H9 (cell line): ENCODE results near the gene MIAT. TPM values are rescaled to one million over a fixed set of nuclear protein-coding genes. Genes with fewer than 3 reads are reported as not detected.

Source experiments
- DNase-seq: peaks from one replicate; pipeline ENCODE4 v3.0.0-alpha.2; 2017
- H2AFZ ChIP-seq: one replicate; pipeline ENCODE4 v1.6.1; 2013; ENCODE audit warnings: mild to moderate bottlenecking, low read length, control low read depth, moderate library complexity
- H2AK5ac ChIP-seq: 2 replicates; pipeline ENCODE4 v1.6.1; 2013; ENCODE audit warnings: low read length, control low read depth, mixed read lengths; ENCODE audit not compliant: insufficient read length
- H2BK120ac ChIP-seq: one replicate; pipeline ENCODE4 v1.6.1; 2013; ENCODE audit warnings: low read depth, mild to moderate bottlenecking, low read length, control low read depth, inconsistent platforms; ENCODE audit not compliant: poor library complexity, severe bottlenecking
- H2BK12ac ChIP-seq: 2 replicates; pipeline ENCODE4 v1.6.1; 2013; ENCODE audit warnings: low read length, control low read depth, mixed read lengths, low read depth; ENCODE audit not compliant: insufficient read length
- H2BK15ac ChIP-seq: 2 replicates; pipeline ENCODE4 v1.6.1; 2013; ENCODE audit warnings: low read depth, low read length, control low read depth
- H2BK20ac ChIP-seq: one replicate; pipeline ENCODE4 v1.6.1; 2013; ENCODE audit warnings: low read depth, mild to moderate bottlenecking, low read length, control low read depth, inconsistent platforms; ENCODE audit not compliant: poor library complexity, severe bottlenecking
- H2BK5ac ChIP-seq: 2 replicates; pipeline ENCODE4 v1.6.1; 2013; ENCODE audit warnings: low read length, control low read depth, mixed read lengths; ENCODE audit not compliant: insufficient read length
- H3K14ac ChIP-seq: 2 replicates; pipeline ENCODE4 v1.6.1; 2013; ENCODE audit warnings: low read length, control low read depth; ENCODE audit not compliant: insufficient read depth
- H3K18ac ChIP-seq: 2 replicates; pipeline ENCODE4 v1.6.1; 2013; ENCODE audit warnings: low read depth, mild to moderate bottlenecking, mixed read lengths, low read length, control low read depth; ENCODE audit not compliant: insufficient read length
- H3K23ac ChIP-seq: 2 replicates; pipeline ENCODE4 v1.6.1; 2013; ENCODE audit warnings: low read length, control low read depth, mixed read lengths, low read depth; ENCODE audit not compliant: insufficient read length
- H3K23me2 ChIP-seq: 2 replicates; pipeline ENCODE4 v1.6.1; 2013; ENCODE audit warnings: low read depth, mild to moderate bottlenecking, mixed read lengths, low read length, control low read depth; ENCODE audit not compliant: insufficient read length, poor library complexity, severe bottlenecking
- H3K27ac ChIP-seq: 2 replicates; pipeline ENCODE4 v1.5.1; 2013; ENCODE audit warnings: low read length, control low read depth, mixed read lengths, low read depth; ENCODE audit not compliant: insufficient read length
- H3K27me3 ChIP-seq: 2 replicates; pipeline ENCODE4 v1.6.1; 2013; ENCODE audit warnings: low read length, control low read depth, inconsistent platforms; ENCODE audit not compliant: insufficient read depth
- H3K4ac ChIP-seq: 2 replicates; pipeline ENCODE4 v1.6.1; 2013; ENCODE audit warnings: low read depth, mild to moderate bottlenecking, control low read depth, inconsistent platforms, low read length, moderate library complexity
- H3K4me1 ChIP-seq: 2 replicates; pipeline ENCODE4 v1.6.1; 2013; ENCODE audit warnings: low read length, control low read depth, inconsistent platforms; ENCODE audit not compliant: insufficient read depth
- H3K4me2 ChIP-seq: 2 replicates; pipeline ENCODE4 v1.6.1; 2013; ENCODE audit warnings: low read length, control low read depth, mixed read lengths; ENCODE audit not compliant: insufficient read length, insufficient read depth
- H3K56ac ChIP-seq: 2 replicates; pipeline ENCODE4 v1.6.1; 2013; ENCODE audit warnings: low read depth, mild to moderate bottlenecking, mixed read lengths, low read length, control low read depth; ENCODE audit not compliant: insufficient read length
- H3K79me1 ChIP-seq: 2 replicates; pipeline ENCODE4 v1.6.1; 2013; ENCODE audit warnings: low read depth, mild to moderate bottlenecking, moderate library complexity, low read length, control low read depth, inconsistent platforms; ENCODE audit not compliant: insufficient read depth, poor library complexity, severe bottlenecking
- H3K79me2 ChIP-seq: 2 replicates; pipeline ENCODE4 v1.6.1; 2013; ENCODE audit warnings: low read length, control low read depth, inconsistent platforms; ENCODE audit not compliant: insufficient read depth
- H3K9ac ChIP-seq: 2 replicates; pipeline ENCODE4 v1.6.1; 2013; ENCODE audit warnings: low read length, control low read depth, mixed read lengths; ENCODE audit not compliant: insufficient read length; ENCODE audit errors: extremely low read depth
- H3K9me3 ChIP-seq: one replicate; pipeline ENCODE4 v1.6.1; 2013; ENCODE audit warnings: low read depth, low read length, inconsistent platforms; ENCODE audit not compliant: control insufficient read depth
- H3T11ph ChIP-seq: one replicate; pipeline ENCODE4 v1.6.1; 2013; ENCODE audit warnings: mild to moderate bottlenecking, low read length, control low read depth, inconsistent platforms
- H4K20me1 ChIP-seq: one replicate; pipeline ENCODE4 v1.6.1; 2013; ENCODE audit not compliant: control insufficient read depth, insufficient read length, insufficient read depth
- H4K5ac ChIP-seq: 2 replicates; pipeline ENCODE4 v1.6.1; 2013; ENCODE audit warnings: low read depth, mild to moderate bottlenecking, mixed read lengths, low read length, control low read depth; ENCODE audit not compliant: insufficient read length
- H4K8ac ChIP-seq: replicated peaks from 2 replicates; pipeline ENCODE4 v1.6.1; 2013; ENCODE audit warnings: low read length, control low read depth, mixed read lengths, low read depth; ENCODE audit not compliant: insufficient read length
- H4K91ac ChIP-seq: 2 replicates; pipeline ENCODE4 v1.6.1; 2013; ENCODE audit warnings: low read depth, mild to moderate bottlenecking, moderate library complexity, mixed read lengths, low read length, control low read depth; ENCODE audit not compliant: insufficient read length
- H3K27ac Mint-ChIP-seq, 3 experiments: 2 replicates in 2 of 3; 3 replicates in 1 of 3; pipeline ENCODE4 v1.8.0; 2020 to 2021; ENCODE audit warnings: mixed read lengths in 3 of 3, mild to moderate bottlenecking in 1 of 3, moderate library complexity in 1 of 3
- H3K27me3 Mint-ChIP-seq: 2 replicates; pipeline ENCODE4 v1.8.0; 2021; ENCODE audit warnings: low read depth, mild to moderate bottlenecking, moderate library complexity, mixed read lengths
- H3K36me3 Mint-ChIP-seq, 3 experiments: 2 replicates in 2 of 3; 3 replicates in 1 of 3; pipeline ENCODE4 v1.8.0; 2020 to 2021; ENCODE audit warnings: low read depth in 3 of 3, mixed read lengths in 3 of 3; ENCODE audit not compliant: insufficient read depth in 1 of 3
- H3K4me1 Mint-ChIP-seq, 2 experiments: 2 replicates each; pipeline ENCODE4 v1.8.0; 2020; ENCODE audit warnings: mixed read lengths in 2 of 2
- H3K4me3 Mint-ChIP-seq, 2 experiments: 2 replicates in 1 of 2; 3 replicates in 1 of 2; pipeline ENCODE4 v1.8.0; 2020 to 2021; ENCODE audit warnings: mild to moderate bottlenecking in 2 of 2, mixed read lengths in 2 of 2, moderate library complexity in 1 of 2
- H3K9me3 Mint-ChIP-seq, 2 experiments: 2 replicates in 1 of 2; 3 replicates in 1 of 2; pipeline ENCODE4 v1.8.0; 2020; ENCODE audit warnings: mild to moderate bottlenecking in 2 of 2, mixed read lengths in 2 of 2, moderate library complexity in 1 of 2
- WGBS: extraction: QIAGEN DNeasy Blood & Tissue Kit; methylation state at CpG from one replicate; pipeline ENCODE4 v1.1.7; 2013; ENCODE audit warnings: missing lambda C conversion rate, low lambda C conversion rate, mixed read lengths; ENCODE audit not compliant: insufficient read length; ENCODE audit errors: extremely low coverage; 5-methylcytosine and 5-hydroxymethylcytosine counted together
- total RNA-seq: library from RNA; stranded (reverse); gene quantifications from 2 replicates; pipeline ENCODE4 v1.2.1, GENCODE V29; 2021
- TF ChIP-seq, protein P1 (sequence below): fragments of 200-600 bp; sonication (generic); conservative IDR thresholded peaks from 3 replicates; pipeline ENCODE4 v1.8.0; 2021; ENCODE audit warnings: antibody characterized with exemption, mild to moderate bottlenecking

The MIAT gene
- total RNA-seq, 1 experiment from 2014 or later: 85.6 TPM

DNA sequence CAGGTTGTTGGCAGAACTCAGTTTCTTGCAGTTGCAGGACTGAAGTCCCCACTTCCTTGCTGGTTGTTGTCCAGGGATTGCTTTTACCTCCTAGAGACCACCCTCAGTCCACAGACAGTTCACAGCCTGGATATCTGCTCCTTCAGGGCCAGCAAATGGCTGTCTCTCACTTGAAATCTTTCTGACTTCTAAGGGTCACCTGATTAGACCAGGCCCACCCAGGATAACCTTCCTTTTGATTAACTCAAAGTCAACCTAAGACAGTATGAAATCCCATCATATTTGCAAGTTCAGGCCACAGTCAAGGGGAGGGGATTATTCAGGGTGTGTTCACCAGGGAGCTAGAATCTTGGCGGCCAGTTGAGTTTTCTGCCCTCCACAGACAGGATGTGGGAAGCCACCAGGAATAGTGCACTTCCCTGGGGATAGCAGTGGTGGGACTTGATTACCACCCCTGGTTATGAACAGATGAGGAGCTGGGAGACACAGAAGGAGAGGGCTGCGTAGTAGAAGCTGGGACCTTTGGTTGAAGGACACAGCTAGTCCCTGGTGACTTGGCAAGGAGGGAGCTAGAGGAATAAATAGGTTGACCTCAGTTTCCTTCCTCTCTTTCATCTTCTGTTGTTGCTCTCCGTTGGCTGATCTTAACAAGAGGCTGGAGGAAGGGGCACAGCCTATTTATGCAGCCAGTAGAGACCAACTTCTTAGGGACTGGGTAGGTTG is 33.4 kb downstream of the MIAT start:
- Mint-ChIP-seq H3K4me3 (no peak overlapping the region), H3K27ac (no peak overlapping the region), H3K9me3 (peaks cover 2 to 14% of the 10 kb centered on the region in 2 experiments; a peak in 3 of 5 replicates), H3K27me3 (peaks cover 17% of the 10 kb centered on the region), H3K4me1 (peaks cover 33% of the 10 kb centered on the region in 2 experiments), H3K36me3 (peaks cover 6 to 16% (median 12%) of the 10 kb centered on the region in 3 experiments; a peak in 6 of 7 replicates)
- H3K23me2 ChIP-seq: no peaks in the 10 kb centered on the region
- no peak overlapping the region for H3K56ac ChIP-seq
- H2AFZ ChIP-seq: no peak overlapping the region
- H3K23ac ChIP-seq: no peak overlapping the region
- no peak overlapping the region for H3K4me2 ChIP-seq
- WGBS: no CpG with 5 or more reads among the region's 3 CpGs
- no peak overlapping the region for H3K27ac ChIP-seq
- no peaks in the 10 kb centered on the region for H3K79me2 ChIP-seq
- TF ChIP-seq, protein P1, sequence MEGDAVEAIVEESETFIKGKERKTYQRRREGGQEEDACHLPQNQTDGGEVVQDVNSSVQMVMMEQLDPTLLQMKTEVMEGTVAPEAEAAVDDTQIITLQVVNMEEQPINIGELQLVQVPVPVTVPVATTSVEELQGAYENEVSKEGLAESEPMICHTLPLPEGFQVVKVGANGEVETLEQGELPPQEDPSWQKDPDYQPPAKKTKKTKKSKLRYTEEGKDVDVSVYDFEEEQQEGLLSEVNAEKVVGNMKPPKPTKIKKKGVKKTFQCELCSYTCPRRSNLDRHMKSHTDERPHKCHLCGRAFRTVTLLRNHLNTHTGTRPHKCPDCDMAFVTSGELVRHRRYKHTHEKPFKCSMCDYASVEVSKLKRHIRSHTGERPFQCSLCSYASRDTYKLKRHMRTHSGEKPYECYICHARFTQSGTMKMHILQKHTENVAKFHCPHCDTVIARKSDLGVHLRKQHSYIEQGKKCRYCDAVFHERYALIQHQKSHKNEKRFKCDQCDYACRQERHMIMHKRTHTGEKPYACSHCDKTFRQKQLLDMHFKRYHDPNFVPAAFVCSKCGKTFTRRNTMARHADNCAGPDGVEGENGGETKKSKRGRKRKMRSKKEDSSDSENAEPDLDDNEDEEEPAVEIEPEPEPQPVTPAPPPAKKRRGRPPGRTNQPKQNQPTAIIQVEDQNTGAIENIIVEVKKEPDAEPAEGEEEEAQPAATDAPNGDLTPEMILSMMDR: no peak
- no peak overlapping the region for H3K4ac ChIP-seq
- no peak overlapping the region for H3K14ac ChIP-seq
- H3K27me3 ChIP-seq: no peaks in the 10 kb centered on the region
- H2BK120ac ChIP-seq: no peak overlapping the region
- no peaks in the 10 kb centered on the region for H3K79me1 ChIP-seq
- 0 out of 2 replicates have a peak, but pooled peaks cover 2% of the 10 kb centered on the region for H3K4me1 ChIP-seq
- no peaks in the 10 kb centered on the region for H3K9me3 ChIP-seq
- H3K9ac ChIP-seq: no peak overlapping the region
- H4K20me1 ChIP-seq: no peaks in the 10 kb centered on the region
- no peak overlapping the region for H3T11ph ChIP-seq
- H2BK5ac ChIP-seq: no peak overlapping the region
- H3K18ac ChIP-seq: no peak overlapping the region
- no peak for DNase-seq
- no peak overlapping the region for H2AK5ac ChIP-seq
- no peak overlapping the region for H4K91ac ChIP-seq
- H2BK12ac ChIP-seq: no peak overlapping the region
- no peak overlapping the region for H4K8ac ChIP-seq
- H4K5ac ChIP-seq: no peak overlapping the region
- H2BK20ac ChIP-seq: no peak overlapping the region
- no peak overlapping the region for H2BK15ac ChIP-seq
